ENCODE results near the gene ARAF.
A peak's percentile ranks its signal among the peaks of the same experiment; 100 is the strongest.

Gene ARAF

GRCh38 chrX:47574076-47574546 is 13.1 kb downstream of the ARAF start:
- Histone ChIP-seq H3K36me3 (peaks cover 26% of the 10 kb centered on the region), H3K4me2 (peak overlapping the region; percentile 78), H3K27me3 (peaks cover 4% of the 10 kb centered on the region), H3K4me1 (peaks cover 57% of the 10 kb centered on the region), H3K27ac (peak overlapping the region; percentile 89), H3K9me3 (peaks cover 8% of the 10 kb centered on the region; the same call in 1 of the 2 replicates), H3K9ac (peak overlapping the region; percentile 73), H4K20me1 (no peaks in the 10 kb centered on the region), H3K4me3 (peak overlapping the region; percentile 61)
- TF ChIP-seq Cebpa-rat (IDR thresholded peaks at IDR 0.05) = no peak

- peaks cover 8% of the 10 kb centered on the region; the same call in 1 of the 2 replicates for H3K9me3 ChIP-seq
- H3K4me1 ChIP-seq = peaks cover 62% of the 10 kb centered on the region
- peak overlapping the region; percentile 78 for H3K4me2 ChIP-seq
- peaks cover 8% of the 10 kb centered on the region for H3K27me3 ChIP-seq
- H3K4me3 ChIP-seq = peak overlapping the region; percentile 61
- H3K9ac ChIP-seq = peak overlapping the region; percentile 73
- peaks cover 20% of the 10 kb centered on the region for H3K36me3 ChIP-seq
- TF ChIP-seq Cebpa-rat (IDR thresholded peaks at IDR 0.05) = no peak
- peak overlapping the region; percentile 89 for H3K27ac ChIP-seq
- no peaks in the 10 kb centered on the region for H4K20me1 ChIP-seq
Observed at GRCh38 chrX:47574547-47575301, 13.7 kb downstream of the ARAF start.

GRCh38 chrX:47576021-47576898 is 15.3 kb downstream of the ARAF start:
- Histone ChIP-seq H3K4me2 (peak overlapping the region; percentile 78; the same call in 1 of the 2 replicates), H3K36me3 (peaks cover 6% of the 10 kb centered on the region), H3K9ac (no peak overlapping the region), H3K27me3 (peaks cover 8% of the 10 kb centered on the region), H3K4me1 (peaks cover 62% of the 10 kb centered on the region), H3K27ac (no peak overlapping the region), H4K20me1 (no peaks in the 10 kb centered on the region), H3K4me3 (no peak overlapping the region), H3K9me3 (peaks cover 8% of the 10 kb centered on the region; the same call in 1 of the 2 replicates)
- TF ChIP-seq Cebpa-rat (IDR thresholded peaks at IDR 0.05) = no peak

- no peaks in the 10 kb centered on the region for H3K36me3 ChIP-seq
- no peaks in the 10 kb centered on the region for H4K20me1 ChIP-seq
- H3K27me3 ChIP-seq = peaks cover 8% of the 10 kb centered on the region
- no peak overlapping the region for H3K4me3 ChIP-seq
- H3K4me2 ChIP-seq = no peak overlapping the region
- no peak overlapping the region for H3K27ac ChIP-seq
- peaks cover 62% of the 10 kb centered on the region for H3K4me1 ChIP-seq
- H3K9me3 ChIP-seq = peaks cover 7% of the 10 kb centered on the region; the same call in 1 of the 2 replicates
- no peak overlapping the region for H3K9ac ChIP-seq
- TF ChIP-seq Cebpa-rat (IDR thresholded peaks at IDR 0.05) = no peak
Observed at GRCh38 chrX:47577424-47577823, 16.4 kb downstream of the ARAF start.

GRCh38 chrX:47577901-47578300 is 16.9 kb downstream of the ARAF start:
- Histone ChIP-seq H3K27ac (no peak overlapping the region), H3K36me3 (no peaks in the 10 kb centered on the region), H3K4me2 (peak overlapping the region; percentile 28; the same call in 1 of the 2 replicates), H3K27me3 (peaks cover 8% of the 10 kb centered on the region), H3K4me1 (peaks cover 62% of the 10 kb centered on the region), H3K4me3 (no peak overlapping the region), H4K20me1 (no peaks in the 10 kb centered on the region), H3K9me3 (peaks cover 2% of the 10 kb centered on the region; the same call in 1 of the 2 replicates), H3K9ac (no peak overlapping the region)
- no peak for TF ChIP-seq Cebpa-rat (IDR thresholded peaks at IDR 0.05)

- peaks cover 8% of the 10 kb centered on the region; the same call in 1 of the 2 replicates for H3K27me3 ChIP-seq
- no peak overlapping the region for H3K27ac ChIP-seq
- H3K4me3 ChIP-seq = no peak overlapping the region
- H3K36me3 ChIP-seq = no peaks in the 10 kb centered on the region
- no peak overlapping the region for H3K9ac ChIP-seq
- no peaks in the 10 kb centered on the region for H3K9me3 ChIP-seq
- no peaks in the 10 kb centered on the region for H4K20me1 ChIP-seq
- no peak for TF ChIP-seq Cebpa-rat (IDR thresholded peaks at IDR 0.05)
- peak overlapping the region; percentile 28 for H3K4me2 ChIP-seq
- peaks cover 62% of the 10 kb centered on the region for H3K4me1 ChIP-seq
Observed at GRCh38 chrX:47578692-47579091, 17.7 kb downstream of the ARAF start.

- H3K9me3 ChIP-seq = no peaks in the 10 kb centered on the region
- H3K4me1 ChIP-seq = peaks cover 56% of the 10 kb centered on the region
- no peaks in the 10 kb centered on the region for H3K36me3 ChIP-seq
- no peak overlapping the region for H3K4me3 ChIP-seq
- H3K27ac ChIP-seq = no peak overlapping the region
- H4K20me1 ChIP-seq = no peaks in the 10 kb centered on the region
- H3K4me2 ChIP-seq = peak overlapping the region; percentile 28; the same call in 1 of the 2 replicates
- peaks cover 8% of the 10 kb centered on the region; the same call in 1 of the 2 replicates for H3K27me3 ChIP-seq
- TF ChIP-seq Cebpa-rat (IDR thresholded peaks at IDR 0.05) = no peak
- H3K9ac ChIP-seq = no peak overlapping the region
Observed at GRCh38 chrX:47579537-47579936, 18.5 kb downstream of the ARAF start.

- peak within 1 kb of the TSS; percentile 62 for H3K4me3 ChIP-seq
- TF ChIP-seq Cebpa-rat (IDR thresholded peaks at IDR 0.05) = no peak
- peaks cover 50% of the 10 kb centered on the region for H3K4me1 ChIP-seq
- H4K20me1 ChIP-seq = peaks cover 10% of the 10 kb centered on the region; the same call in 1 of the 2 replicates
- peak within 1 kb of the TSS; percentile 76 for H3K4me2 ChIP-seq
- H3K9ac ChIP-seq = peak within 1 kb of the TSS; percentile 45; the same call in 1 of the 2 replicates
- peaks cover 12% of the 10 kb centered on the region for H3K36me3 ChIP-seq
- H3K27me3 ChIP-seq = peaks cover 26% of the 10 kb centered on the region
- H3K9me3 ChIP-seq = no peaks in the 10 kb centered on the region
- H3K27ac ChIP-seq = peak within 1 kb of the TSS; percentile 77
Observed at GRCh38 chrX:47581731-47582647, 21.0 kb downstream of the ARAF start, which contains the start of gene TIMP1. TIMP1 (plus strand) TSS chrX:47582436; CDS start chrX:47583416, 980 bp downstream.
